ENCODE measurements around the gene IGSF9.

The IGSF9 gene

GRCh38 chr1:159945483-159946241 is at the start of gene IGSF9:
Gene IGSF9, minus strand, starts transcription at chr1:159945613. Its CDS starts 2,159 bp downstream, at chr1:159943454.
- Histone ChIP-seq H3K4me3 (ENCODE audit: low read depth in 1 of 5, low read length in 5 of 5) (peak within 1 kb of the TSS in 4 of 5 donors; percentile 39 to 55 (median 49)), H3K9me3 (ENCODE audit: control insufficient read depth in 5 of 5, low read length in 5 of 5) (no peaks in the 10 kb centered on the region), H3K4me1 (ENCODE audit: control insufficient read depth in 5 of 5, insufficient read depth in 5 of 5, low read length in 5 of 5) (peaks cover 0 to 16% (median 13%) of the 10 kb centered on the region in 5 donors), H3K27ac (ENCODE audit: low read depth, low read length) (no peak within 1 kb of the TSS), H3K9ac (ENCODE audit: low read length in 5 of 5) (peak within 1 kb of the TSS in 1 of 5 donors; percentile 10), H3K36me3 (ENCODE audit: control insufficient read depth in 5 of 5, insufficient read depth in 5 of 5, low read length in 5 of 5) (no peaks in the 10 kb centered on the region), H3K27me3 (ENCODE audit: control insufficient read depth in 5 of 5, insufficient read depth in 4 of 5, low read length in 5 of 5) (peaks cover 12 to 57% (median 29%) of the 10 kb centered on the region in 5 donors)

DNA sequence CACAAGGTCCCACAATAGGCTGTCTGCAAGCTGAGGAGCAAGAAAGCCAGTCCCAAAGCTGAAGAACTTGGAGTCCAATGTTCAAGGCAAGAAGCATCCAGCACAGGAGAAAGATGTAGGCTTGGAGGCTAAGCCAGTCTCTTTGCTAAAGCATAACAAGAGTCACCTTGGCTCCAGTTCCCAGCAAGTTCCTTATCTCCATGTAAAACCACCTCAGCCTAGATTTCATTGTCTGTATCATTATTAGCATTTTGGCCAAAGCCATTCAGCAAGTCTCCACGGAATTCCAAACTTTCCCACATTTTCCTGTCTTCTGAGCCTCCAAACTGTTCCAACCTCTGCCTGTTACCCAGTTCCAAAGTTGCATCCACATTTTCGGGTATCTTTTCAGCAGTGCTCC is 49.5 kb upstream of the IGSF9 start:
- Histone ChIP-seq H3K9ac (ENCODE audit: low read length in 5 of 5) (no peak overlapping the region), H3K27ac (ENCODE audit: low read depth, low read length) (no peak overlapping the region), H3K4me1 (ENCODE audit: control insufficient read depth in 5 of 5, insufficient read depth in 5 of 5, low read length in 5 of 5) (peaks cover 2 to 9% (median 5%) of the 10 kb centered on the region in 5 donors), H3K9me3 (ENCODE audit: control insufficient read depth in 5 of 5, low read length in 5 of 5) (no peaks in the 10 kb centered on the region), H3K4me3 (ENCODE audit: low read depth in 1 of 5, low read length in 5 of 5) (no peak overlapping the region), H3K27me3 (ENCODE audit: control insufficient read depth in 5 of 5, insufficient read depth in 4 of 5, low read length in 5 of 5) (no peaks in the 10 kb centered on the region), H3K36me3 (ENCODE audit: control insufficient read depth in 5 of 5, insufficient read depth in 5 of 5, low read length in 5 of 5) (no peaks in the 10 kb centered on the region)

DNA sequence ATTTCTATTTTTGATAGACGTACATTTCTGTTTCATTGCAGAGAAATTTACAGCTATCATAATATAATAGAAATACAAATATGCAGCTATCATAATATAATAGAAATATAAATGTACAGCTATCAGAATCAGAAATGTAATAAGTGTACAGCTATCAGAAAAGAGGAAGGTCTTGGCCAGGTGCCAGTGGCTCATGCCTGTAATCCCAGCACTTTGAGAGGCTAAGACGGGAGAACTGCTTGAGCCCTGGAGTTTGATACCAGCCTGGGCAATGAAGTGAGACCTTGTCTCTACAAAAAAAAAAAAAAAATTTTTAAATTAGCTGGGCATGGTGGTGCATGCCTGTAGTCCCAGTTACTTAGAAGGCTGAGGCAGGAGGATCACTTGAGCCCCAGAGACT is 48.5 kb upstream of the IGSF9 start:
- no peak overlapping the region for H3K27ac ChIP-seq (ENCODE audit: low read depth, low read length)
- no peak overlapping the region for H3K9ac ChIP-seq (ENCODE audit: low read length in 5 of 5)
- no peaks in the 10 kb centered on the region for H3K27me3 ChIP-seq (ENCODE audit: control insufficient read depth in 5 of 5, insufficient read depth in 4 of 5, low read length in 5 of 5)
- no peaks in the 10 kb centered on the region for H3K9me3 ChIP-seq (ENCODE audit: control insufficient read depth in 5 of 5, low read length in 5 of 5)
- no peak overlapping the region for H3K4me3 ChIP-seq (ENCODE audit: low read depth in 1 of 5, low read length in 5 of 5)
- H3K36me3 ChIP-seq (ENCODE audit: control insufficient read depth in 5 of 5, insufficient read depth in 5 of 5, low read length in 5 of 5): no peaks in the 10 kb centered on the region
- peaks cover 2 to 9% (median 5%) of the 10 kb centered on the region in 5 donors for H3K4me1 ChIP-seq (ENCODE audit: control insufficient read depth in 5 of 5, insufficient read depth in 5 of 5, low read length in 5 of 5)

GRCh38 chr1:159992161-159992560 is 46.7 kb upstream of the IGSF9 start:
- H3K4me1 ChIP-seq (ENCODE audit: control insufficient read depth in 5 of 5, insufficient read depth in 5 of 5, low read length in 5 of 5): peaks cover 2 to 9% (median 5%) of the 10 kb centered on the region in 5 donors
- H3K9ac ChIP-seq (ENCODE audit: low read length in 5 of 5): no peak overlapping the region
- H3K4me3 ChIP-seq (ENCODE audit: low read depth in 1 of 5, low read length in 5 of 5): no peak overlapping the region
- H3K9me3 ChIP-seq (ENCODE audit: control insufficient read depth in 5 of 5, low read length in 5 of 5): no peaks in the 10 kb centered on the region
- H3K27ac ChIP-seq (ENCODE audit: low read depth, low read length): no peak overlapping the region
- peaks cover 0 to 3% (median 0%) of the 10 kb centered on the region in 5 donors for H3K27me3 ChIP-seq (ENCODE audit: control insufficient read depth in 5 of 5, insufficient read depth in 4 of 5, low read length in 5 of 5)
- H3K36me3 ChIP-seq (ENCODE audit: control insufficient read depth in 5 of 5, insufficient read depth in 5 of 5, low read length in 5 of 5): no peaks in the 10 kb centered on the region

GRCh38 chr1:159991513-159991912 is 46.1 kb upstream of the IGSF9 start:
- Histone ChIP-seq H3K4me3 (ENCODE audit: low read depth in 1 of 5, low read length in 5 of 5) (peak overlapping the region in 2 of 5 donors; percentile 19 to 45), H3K27ac (ENCODE audit: low read depth, low read length) (no peak overlapping the region), H3K36me3 (ENCODE audit: control insufficient read depth in 5 of 5, insufficient read depth in 5 of 5, low read length in 5 of 5) (no peaks in the 10 kb centered on the region), H3K9me3 (ENCODE audit: control insufficient read depth in 5 of 5, low read length in 5 of 5) (no peaks in the 10 kb centered on the region), H3K4me1 (ENCODE audit: control insufficient read depth in 5 of 5, insufficient read depth in 5 of 5, low read length in 5 of 5) (peaks cover 2 to 9% (median 5%) of the 10 kb centered on the region in 5 donors), H3K27me3 (ENCODE audit: control insufficient read depth in 5 of 5, insufficient read depth in 4 of 5, low read length in 5 of 5) (peaks cover 0 to 4% (median 0%) of the 10 kb centered on the region in 5 donors), H3K9ac (ENCODE audit: low read length in 5 of 5) (no peak overlapping the region)

- H3K27me3 ChIP-seq (ENCODE audit: control insufficient read depth in 5 of 5, insufficient read depth in 4 of 5, low read length in 5 of 5): peaks cover 0 to 4% (median 0%) of the 10 kb centered on the region in 5 donors
- H3K9me3 ChIP-seq (ENCODE audit: control insufficient read depth in 5 of 5, low read length in 5 of 5): no peaks in the 10 kb centered on the region
- peaks cover 2 to 9% (median 5%) of the 10 kb centered on the region in 5 donors for H3K4me1 ChIP-seq (ENCODE audit: control insufficient read depth in 5 of 5, insufficient read depth in 5 of 5, low read length in 5 of 5)
- no peak overlapping the region for H3K9ac ChIP-seq (ENCODE audit: low read length in 5 of 5)
- no peaks in the 10 kb centered on the region for H3K36me3 ChIP-seq (ENCODE audit: control insufficient read depth in 5 of 5, insufficient read depth in 5 of 5, low read length in 5 of 5)
- no peak overlapping the region for H3K4me3 ChIP-seq (ENCODE audit: low read depth in 1 of 5, low read length in 5 of 5)
- no peak overlapping the region for H3K27ac ChIP-seq (ENCODE audit: low read depth, low read length)
These were observed 44.6 kb upstream of the IGSF9 start for GRCh38 chr1:159990005-159990404.

DNA sequence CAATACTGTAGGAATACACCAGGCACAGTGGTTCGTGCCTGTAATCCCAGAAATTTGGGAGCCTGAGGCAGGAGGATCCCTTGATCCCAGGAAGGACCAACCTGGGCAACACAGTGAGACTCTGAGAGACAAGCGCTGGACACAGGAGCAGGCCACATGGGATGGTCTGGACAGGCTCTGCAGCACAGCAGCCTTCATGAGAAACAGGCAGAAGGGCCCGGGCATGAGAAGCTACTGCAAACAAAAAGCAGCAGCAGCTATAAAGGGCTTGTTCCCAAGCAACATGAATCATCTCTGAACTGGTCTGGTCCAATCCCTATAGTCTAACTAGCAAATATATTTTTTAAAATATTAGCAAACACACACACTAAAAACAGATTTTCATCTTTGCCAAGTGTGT is 44.2 kb upstream of the IGSF9 start:
- no peak overlapping the region for H3K27ac ChIP-seq (ENCODE audit: low read depth, low read length)
- H3K27me3 ChIP-seq (ENCODE audit: control insufficient read depth in 5 of 5, insufficient read depth in 4 of 5, low read length in 5 of 5): peaks cover 0 to 4% (median 0%) of the 10 kb centered on the region in 5 donors
- H3K9ac ChIP-seq (ENCODE audit: low read length in 5 of 5): no peak overlapping the region
- no peak overlapping the region for H3K4me3 ChIP-seq (ENCODE audit: low read depth in 1 of 5, low read length in 5 of 5)
- H3K36me3 ChIP-seq (ENCODE audit: control insufficient read depth in 5 of 5, insufficient read depth in 5 of 5, low read length in 5 of 5): no peaks in the 10 kb centered on the region
- peaks cover 2 to 9% (median 5%) of the 10 kb centered on the region in 5 donors for H3K4me1 ChIP-seq (ENCODE audit: control insufficient read depth in 5 of 5, insufficient read depth in 5 of 5, low read length in 5 of 5)
- H3K9me3 ChIP-seq (ENCODE audit: control insufficient read depth in 5 of 5, low read length in 5 of 5): no peaks in the 10 kb centered on the region

GRCh38 chr1:159988006-159988405 is 42.6 kb upstream of the IGSF9 start:
- Histone ChIP-seq H3K4me1 (ENCODE audit: control insufficient read depth in 5 of 5, insufficient read depth in 5 of 5, low read length in 5 of 5) (peaks cover 2 to 9% (median 5%) of the 10 kb centered on the region in 5 donors), H3K27me3 (ENCODE audit: control insufficient read depth in 5 of 5, insufficient read depth in 4 of 5, low read length in 5 of 5) (peaks cover 0 to 4% (median 0%) of the 10 kb centered on the region in 5 donors), H3K27ac (ENCODE audit: low read depth, low read length) (no peak overlapping the region), H3K36me3 (ENCODE audit: control insufficient read depth in 5 of 5, insufficient read depth in 5 of 5, low read length in 5 of 5) (no peaks in the 10 kb centered on the region), H3K9ac (ENCODE audit: low read length in 5 of 5) (no peak overlapping the region), H3K9me3 (ENCODE audit: control insufficient read depth in 5 of 5, low read length in 5 of 5) (no peaks in the 10 kb centered on the region), H3K4me3 (ENCODE audit: low read depth in 1 of 5, low read length in 5 of 5) (no peak overlapping the region)

DNA sequence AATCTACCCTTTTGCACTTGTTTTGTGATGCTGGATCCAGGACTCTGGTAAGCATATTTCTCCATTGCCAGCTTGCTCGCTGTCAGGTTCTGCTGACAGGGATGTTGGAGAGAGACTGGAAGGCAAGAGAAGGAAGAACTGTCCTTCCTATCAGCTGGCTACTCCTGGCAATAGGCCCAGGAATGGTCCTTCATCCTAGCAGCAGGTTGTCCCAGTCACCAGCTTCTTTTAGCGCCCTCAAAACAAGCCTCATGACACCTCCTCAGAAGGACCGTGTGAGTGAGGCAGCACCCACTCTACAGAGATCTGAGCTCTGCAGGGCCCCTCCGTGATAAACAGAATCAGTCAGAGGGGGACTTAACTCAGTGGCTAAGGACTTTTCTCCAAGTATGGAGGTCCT is 41.8 kb upstream of the IGSF9 start:
- Histone ChIP-seq H3K4me3 (ENCODE audit: low read depth in 1 of 5, low read length in 5 of 5) (no peak overlapping the region), H3K9me3 (ENCODE audit: control insufficient read depth in 5 of 5, low read length in 5 of 5) (no peaks in the 10 kb centered on the region), H3K27ac (ENCODE audit: low read depth, low read length) (no peak overlapping the region), H3K36me3 (ENCODE audit: control insufficient read depth in 5 of 5, insufficient read depth in 5 of 5, low read length in 5 of 5) (no peaks in the 10 kb centered on the region), H3K9ac (ENCODE audit: low read length in 5 of 5) (no peak overlapping the region), H3K4me1 (ENCODE audit: control insufficient read depth in 5 of 5, insufficient read depth in 5 of 5, low read length in 5 of 5) (peaks cover 2 to 9% (median 5%) of the 10 kb centered on the region in 5 donors), H3K27me3 (ENCODE audit: control insufficient read depth in 5 of 5, insufficient read depth in 4 of 5, low read length in 5 of 5) (peaks cover 0 to 4% (median 0%) of the 10 kb centered on the region in 5 donors)

DNA sequence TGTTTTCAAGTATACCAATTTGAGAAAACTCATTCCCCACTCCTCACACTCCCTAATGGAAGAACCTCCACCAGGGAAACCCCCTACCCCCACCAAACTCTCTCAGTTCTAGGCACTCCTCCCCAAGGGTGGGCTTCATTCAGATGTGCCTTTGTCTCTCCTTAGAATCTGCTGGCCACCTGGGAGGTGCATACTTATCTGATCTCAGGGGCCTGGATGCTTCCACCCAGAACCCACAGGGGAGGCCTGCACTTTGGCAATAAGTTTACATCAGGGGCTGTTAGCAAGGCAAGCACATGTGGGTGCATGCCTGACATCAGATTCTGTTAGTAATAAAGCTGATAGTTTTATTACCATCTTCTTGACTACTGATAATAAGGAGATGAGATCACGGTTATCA is 41.1 kb upstream of the IGSF9 start:
- Histone ChIP-seq H3K27ac (ENCODE audit: low read depth, low read length) (no peak overlapping the region), H3K27me3 (ENCODE audit: control insufficient read depth in 5 of 5, insufficient read depth in 4 of 5, low read length in 5 of 5) (peaks cover 0 to 4% (median 0%) of the 10 kb centered on the region in 5 donors), H3K36me3 (ENCODE audit: control insufficient read depth in 5 of 5, insufficient read depth in 5 of 5, low read length in 5 of 5) (no peaks in the 10 kb centered on the region), H3K9me3 (ENCODE audit: control insufficient read depth in 5 of 5, low read length in 5 of 5) (no peaks in the 10 kb centered on the region), H3K9ac (ENCODE audit: low read length in 5 of 5) (no peak overlapping the region), H3K4me1 (ENCODE audit: control insufficient read depth in 5 of 5, insufficient read depth in 5 of 5, low read length in 5 of 5) (peaks cover 0 to 4% (median 2%) of the 10 kb centered on the region in 5 donors), H3K4me3 (ENCODE audit: low read depth in 1 of 5, low read length in 5 of 5) (no peak overlapping the region)

All from subcutaneous abdominal adipose tissue (tissue), 5 donors.